C4-2B (cell line): ENCODE data around the gene CARD6.

Experiments
- CTCF ChIP-seq: fragments of 450-650 bp; conservative IDR thresholded peaks from 2 replicates; pipeline ENCODE4 v1.5.1; 2017; ENCODE audit warnings: mild to moderate bottlenecking
- ZFX ChIP-seq: fragments of 450-650 bp; IDR thresholded peaks from 2 replicates; pipeline ENCODE4 v1.6.1; 2017

- TF ChIP-seq CTCF (no peak), ZFX (no peak)
Observed at GRCh38 chr5:40882291-40882690, 41.1 kb downstream of the CARD6 start.
